ENCODE measurements around the gene OVCA2.
"Not testable (repeated sequence)": the region's sequence is repeated elsewhere in the genome, so short reads cannot be mapped to it uniquely, and the experiment has no call there.

OVCA2 gene

GRCh38 chr17:2041561-2042389 is at the start of gene OVCA2:
Gene OVCA2, plus strand, starts transcription at chr17:2042022. Its CDS starts 26 bp downstream, at chr17:2042048.
- DNase-seq (ENCODE audit: low read depth, low spot score): peak; percentile 80

- DNase-seq (ENCODE audit: low read depth, low spot score): no peak
Observed at GRCh38 chr17:1992541-1992940, 49.3 kb upstream of the OVCA2 start.

- no peak for DNase-seq (ENCODE audit: low read depth, low spot score)
Observed at GRCh38 chr17:1994707-1995106, 47.1 kb upstream of the OVCA2 start.

- DNase-seq (ENCODE audit: low read depth, low spot score): no peak
Observed at GRCh38 chr17:1995321-1995892, 46.4 kb upstream of the OVCA2 start.

- DNase-seq (ENCODE audit: low read depth, low spot score): no peak
Observed at GRCh38 chr17:1995907-1996799, 45.7 kb upstream of the OVCA2 start.

- DNase-seq (ENCODE audit: low read depth, low spot score): no peak
Observed at GRCh38 chr17:1996800-1997288, 45.0 kb upstream of the OVCA2 start.

GRCh38 chr17:1997289-1997926 is 44.4 kb upstream of the OVCA2 start:
- no peak for DNase-seq (ENCODE audit: low read depth, low spot score)

- DNase-seq (ENCODE audit: low read depth, low spot score): no peak
Observed at GRCh38 chr17:1997927-1998742, 43.7 kb upstream of the OVCA2 start.

- DNase-seq (ENCODE audit: low read depth, low spot score): peak; percentile 64
Observed at GRCh38 chr17:1999557-2000251, 42.1 kb upstream of the OVCA2 start.

GRCh38 chr17:2002767-2003329 is 39.0 kb upstream of the OVCA2 start:
- DNase-seq (ENCODE audit: low read depth, low spot score): no peak

- DNase-seq (ENCODE audit: low read depth, low spot score): no peak
Observed at GRCh38 chr17:2003525-2003924, 38.3 kb upstream of the OVCA2 start.

- no peak for DNase-seq (ENCODE audit: low read depth, low spot score)
Observed at GRCh38 chr17:2004435-2004952, 37.3 kb upstream of the OVCA2 start.

GRCh38 chr17:2008332-2009126 is 33.3 kb upstream of the OVCA2 start:
- DNase-seq (ENCODE audit: low read depth, low spot score): no peak

GRCh38 chr17:2009737-2010136 is 32.1 kb upstream of the OVCA2 start:
- DNase-seq (ENCODE audit: low read depth, low spot score): no peak

GRCh38 chr17:2011411-2012371 is 30.1 kb upstream of the OVCA2 start:
- peak; percentile 50 for DNase-seq (ENCODE audit: low read depth, low spot score)

GRCh38 chr17:2012499-2012898 is 29.3 kb upstream of the OVCA2 start:
- no peak for DNase-seq (ENCODE audit: low read depth, low spot score)

GRCh38 chr17:2013220-2013993 is 28.4 kb upstream of the OVCA2 start:
- DNase-seq (ENCODE audit: low read depth, low spot score): not testable (repeated sequence)
